ENCODE data around the gene RNF223.
"Not testable (repeated sequence)": the region's sequence is repeated elsewhere in the genome, so short reads cannot be mapped to it uniquely, and the experiment has no call there.

Gene RNF223

GRCh38 chr1:1031659-1032235, 42.4 kb downstream of the RNF223 start:
- no peak for DNase-seq (ENCODE audit: low read depth in 2 of 2, low spot score in 1 of 2)

DNA sequence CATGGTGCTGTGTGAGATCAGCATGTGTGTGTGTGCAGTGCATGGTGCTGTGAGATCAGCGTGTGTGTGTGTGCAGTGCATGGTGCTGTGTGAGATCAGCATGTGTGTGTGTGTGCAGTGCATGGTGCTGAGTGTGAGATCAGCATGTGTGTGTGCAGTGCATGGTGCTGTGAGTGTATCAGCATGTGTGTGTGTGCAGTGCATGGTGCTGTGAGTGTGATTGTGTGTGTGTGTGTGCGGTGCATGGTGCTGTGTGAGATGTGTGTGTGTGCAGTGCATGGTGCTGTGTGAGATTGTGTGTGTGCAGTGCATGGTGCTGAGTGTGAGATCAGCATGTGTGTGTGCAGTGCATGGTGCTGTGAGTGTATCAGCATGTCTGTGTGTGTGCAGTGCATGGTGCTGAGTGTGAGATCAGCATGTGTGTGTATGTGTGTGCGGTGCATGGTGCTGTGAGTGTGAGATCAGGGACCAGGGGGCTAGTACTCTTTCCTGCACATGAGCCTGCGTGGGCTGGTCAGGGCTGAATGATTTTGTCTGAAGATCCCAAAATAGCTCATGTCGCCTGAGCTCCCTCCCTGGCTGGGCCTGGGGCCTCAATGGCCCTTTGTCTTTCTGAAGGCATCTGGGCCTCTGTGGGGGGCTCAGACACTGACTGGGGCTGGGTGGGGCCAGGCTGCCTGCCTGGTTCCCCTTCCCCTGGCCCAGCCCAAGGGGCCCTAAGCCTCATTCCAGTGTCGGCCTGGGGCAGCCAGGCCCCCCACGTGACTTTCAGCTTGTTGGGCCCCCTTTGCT, 43.0 kb downstream of the RNF223 start:
- DNase-seq (ENCODE audit: low read depth in 2 of 2, low spot score in 1 of 2), result not testable (repeated sequence)

- no peak for DNase-seq (ENCODE audit: low read depth in 2 of 2, low spot score in 1 of 2)
These were observed 46.3 kb downstream of the RNF223 start for GRCh38 chr1:1027791-1028190.

DNA sequence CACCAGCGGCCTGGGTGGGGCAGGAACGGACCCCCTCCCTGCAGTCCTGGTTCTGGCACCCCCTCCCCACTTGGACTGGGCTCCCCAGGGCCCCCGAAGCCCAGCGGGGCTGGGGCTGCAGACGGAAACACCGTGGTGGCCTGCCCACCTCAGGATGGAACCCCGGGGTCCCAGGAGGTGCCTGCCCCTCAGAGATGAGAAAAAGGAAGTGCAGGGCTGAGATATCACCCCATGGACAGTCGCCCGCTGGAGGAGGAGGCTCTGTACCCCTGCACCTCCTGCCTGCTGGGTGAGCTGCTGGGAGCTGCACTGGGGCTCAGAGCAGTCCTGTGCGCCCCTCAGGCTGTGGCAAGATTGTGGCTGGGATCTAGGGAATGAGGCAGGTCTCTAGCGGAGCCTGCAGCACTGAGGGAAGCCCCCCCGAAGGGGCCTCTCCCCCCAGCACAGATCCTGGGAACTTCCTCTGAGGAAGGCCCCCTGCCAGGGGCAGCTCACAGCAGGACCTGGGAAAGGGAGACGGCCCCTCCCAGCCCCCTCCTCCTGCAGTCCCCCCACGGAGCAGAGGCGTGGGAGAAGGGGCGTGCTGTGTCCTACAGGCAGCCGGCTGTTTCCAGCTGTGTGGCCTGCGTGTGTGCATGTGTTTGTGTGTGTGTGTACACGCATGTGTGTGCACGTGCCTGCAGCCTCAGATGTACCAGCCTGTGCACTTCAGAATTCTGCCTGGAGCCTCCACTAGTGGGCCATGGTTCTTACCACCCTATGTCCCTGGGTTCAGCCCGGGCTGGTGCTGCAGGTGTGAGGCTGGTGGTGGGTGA, 47.3 kb downstream of the RNF223 start:
- no peak for DNase-seq (ENCODE audit: low read depth in 2 of 2, low spot score in 1 of 2)

GRCh38 chr1:1025730-1026129, 48.4 kb downstream of the RNF223 start:
- DNase-seq (ENCODE audit: low read depth in 2 of 2, low spot score in 1 of 2), result no peak

DNA sequence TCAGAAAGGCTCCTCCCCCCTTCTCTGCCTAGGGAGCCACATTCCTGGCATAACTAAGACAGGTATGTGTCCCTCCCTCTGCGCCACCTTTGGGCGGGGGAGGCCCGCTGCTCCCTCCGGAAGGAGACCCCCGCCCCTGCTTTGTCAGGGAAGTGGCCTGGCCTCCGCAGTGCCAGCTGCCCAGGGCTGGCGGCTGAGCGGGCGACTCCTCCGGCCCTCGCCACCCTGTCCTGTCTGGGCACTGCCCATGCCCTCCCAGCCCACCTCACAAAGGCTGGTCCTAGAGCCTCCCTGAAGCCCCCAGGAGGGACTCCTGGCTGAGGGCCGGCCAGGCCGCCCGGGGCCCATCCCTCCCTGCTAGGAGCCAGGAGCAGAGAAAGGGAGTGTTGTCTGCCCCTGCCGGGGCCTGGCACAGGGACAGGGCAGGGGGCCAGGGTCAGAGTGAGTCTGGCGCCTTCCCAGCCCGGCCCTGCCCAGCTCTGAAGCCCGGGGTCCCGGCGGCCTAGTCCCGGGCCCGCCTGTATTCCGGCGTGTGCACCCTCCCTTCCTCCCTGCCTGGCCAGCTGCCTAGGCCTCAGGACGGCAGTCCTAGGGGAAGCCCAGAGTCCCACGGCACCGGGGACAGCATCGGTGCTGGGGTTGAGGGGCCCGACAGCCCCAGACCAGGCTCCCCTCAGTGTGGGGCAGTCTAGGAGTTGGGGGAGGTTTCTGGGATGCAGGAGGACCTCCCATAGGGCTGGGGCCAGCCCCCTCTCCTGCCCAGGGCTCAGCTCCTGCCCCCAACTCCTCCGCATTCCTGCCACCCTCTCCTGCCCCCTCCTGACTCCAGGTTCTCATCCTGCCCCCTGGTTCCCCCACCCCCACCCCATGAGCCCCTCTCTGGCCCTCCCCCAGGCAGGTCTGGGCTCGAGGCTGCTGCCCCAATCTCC, 49.1 kb downstream of the RNF223 start:
- no peak for DNase-seq (ENCODE audit: low read depth in 2 of 2, low spot score in 1 of 2)

- no peak for DNase-seq (ENCODE audit: low read depth in 2 of 2, low spot score in 1 of 2)
These were observed 49.8 kb downstream of the RNF223 start for GRCh38 chr1:1024149-1024770.

DNA sequence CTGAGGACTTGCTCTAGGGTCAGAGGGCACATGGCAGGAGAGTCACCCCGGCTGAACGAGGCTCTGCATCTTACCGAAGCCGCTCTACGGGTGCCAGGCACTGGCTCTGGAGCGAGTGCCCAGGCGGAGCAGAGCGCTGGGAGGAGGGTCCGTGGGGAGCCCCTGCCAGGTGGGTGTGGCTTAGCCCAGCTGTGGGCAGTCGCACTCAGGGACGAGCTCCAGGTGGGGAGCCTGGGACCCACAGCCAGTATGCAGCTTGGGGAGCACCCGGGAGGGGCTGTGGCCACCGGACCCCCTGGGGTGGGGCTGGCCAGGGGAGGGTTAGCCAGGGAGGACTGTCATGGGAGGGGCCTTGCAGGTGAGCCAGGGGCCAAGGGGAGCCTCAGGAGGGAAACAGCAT, 50.4 kb downstream of the RNF223 start:
- no peak for DNase-seq (ENCODE audit: low read depth in 2 of 2, low spot score in 1 of 2)

DNA sequence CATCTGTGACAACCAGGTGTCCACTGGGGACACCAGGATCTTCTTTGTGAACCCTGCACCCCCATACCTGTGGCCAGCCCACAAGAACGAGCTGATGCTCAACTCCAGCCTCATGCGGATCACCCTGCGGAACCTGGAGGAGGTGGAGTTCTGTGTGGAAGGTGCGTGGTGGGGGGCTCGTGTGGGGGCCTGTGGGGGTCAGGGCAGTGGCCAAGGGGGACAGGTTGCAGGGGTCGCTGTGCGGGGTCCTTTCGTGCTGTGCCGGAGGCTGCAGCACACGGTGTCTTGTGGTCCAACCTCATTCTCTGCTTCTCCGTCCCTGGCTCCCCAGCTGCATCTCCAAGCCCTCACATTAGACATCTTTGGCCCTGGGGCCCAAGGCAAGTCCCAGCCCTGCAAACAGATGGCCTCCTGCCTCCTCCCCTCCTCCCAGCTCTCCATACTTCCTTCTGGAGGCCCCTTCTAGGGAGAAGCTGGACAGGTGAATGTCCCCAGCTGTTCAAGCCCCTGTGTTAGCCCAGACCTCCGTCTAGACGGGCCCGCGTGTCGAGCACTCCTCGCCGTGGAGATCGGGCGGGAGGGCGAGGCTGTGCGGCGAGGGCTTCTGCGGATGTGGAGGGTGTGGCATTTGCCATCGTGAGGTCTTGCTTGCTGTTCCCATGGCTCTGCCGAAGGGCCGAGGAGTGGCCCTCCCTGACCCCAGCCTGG, 51.6 kb downstream of the RNF223 start:
- DNase-seq (ENCODE audit: low read depth in 2 of 2, low spot score in 1 of 2), result no peak

DNA sequence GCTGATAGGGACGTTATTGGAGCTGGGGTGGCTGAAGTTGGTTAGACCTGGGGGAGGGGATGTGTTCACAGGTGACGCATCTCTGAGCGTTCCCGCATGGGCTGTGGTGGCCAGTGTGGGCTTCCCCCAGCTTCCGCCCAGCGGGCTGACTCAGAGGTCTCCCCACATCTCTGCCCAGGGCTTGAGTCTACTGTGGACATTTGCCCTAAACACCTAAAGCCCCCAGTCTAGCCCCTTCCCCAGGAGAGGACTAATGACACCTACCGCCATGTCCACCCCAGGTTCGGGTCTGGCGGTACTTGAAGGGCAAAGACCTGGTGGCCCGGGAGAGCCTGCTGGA, 52.2 kb downstream of the RNF223 start:
- no peak for DNase-seq (ENCODE audit: low read depth in 2 of 2, low spot score in 1 of 2)

DNA sequence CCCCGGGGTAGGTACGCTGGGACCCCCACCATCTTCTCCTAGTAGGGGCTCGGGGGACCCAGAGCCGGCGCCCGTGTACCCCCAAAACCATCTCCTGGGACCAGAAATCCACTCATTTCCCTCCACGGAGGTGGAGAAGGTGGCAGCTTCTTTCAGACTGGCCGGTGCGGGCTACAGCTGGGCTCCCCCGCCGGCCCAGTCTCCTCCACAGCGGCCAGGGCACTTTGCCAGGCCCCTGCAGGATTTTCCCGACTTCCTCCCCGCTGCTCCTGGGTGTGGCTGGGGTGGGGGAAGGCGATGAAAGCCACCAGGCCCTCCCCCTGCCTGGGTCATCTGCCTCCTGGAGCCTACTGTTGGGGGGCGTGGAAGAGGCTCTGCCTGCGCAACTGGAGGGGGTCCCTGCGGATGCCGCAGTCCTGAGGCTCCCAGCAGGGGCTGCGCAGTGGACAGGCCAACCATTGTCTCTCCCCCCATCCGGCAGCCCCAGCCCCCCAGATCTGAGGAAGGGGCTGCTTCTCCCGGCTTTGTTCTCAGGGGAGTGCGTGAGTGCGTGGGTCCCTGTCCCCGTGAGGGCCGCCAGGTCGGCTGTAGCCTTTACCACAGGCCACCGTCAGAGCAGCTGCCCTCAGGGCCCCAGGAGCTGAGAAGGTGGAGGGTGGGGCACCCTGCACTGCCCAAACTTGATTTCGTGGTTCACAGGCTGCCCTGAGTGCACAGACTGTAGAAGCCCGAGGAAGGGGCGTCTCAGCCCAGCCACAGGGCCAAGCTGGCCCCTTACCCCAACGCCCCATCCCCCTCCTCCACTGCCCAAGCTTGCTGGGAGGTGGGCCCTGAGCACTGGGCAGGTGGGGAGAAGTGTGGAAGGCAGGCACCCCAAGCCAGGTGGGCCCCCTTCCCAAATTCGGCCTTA, 52.8 kb downstream of the RNF223 start:
- DNase-seq (ENCODE audit: low read depth in 2 of 2, low spot score in 1 of 2), result no peak
